HuH-7 (cell line): ENCODE data around the gene TDRD1.

Source experiments
- DNase-seq: peaks from one replicate; pipeline ENCODE4 v3.0.0; 2011; ENCODE audit warnings: low spot score

TDRD1 gene

DNA sequence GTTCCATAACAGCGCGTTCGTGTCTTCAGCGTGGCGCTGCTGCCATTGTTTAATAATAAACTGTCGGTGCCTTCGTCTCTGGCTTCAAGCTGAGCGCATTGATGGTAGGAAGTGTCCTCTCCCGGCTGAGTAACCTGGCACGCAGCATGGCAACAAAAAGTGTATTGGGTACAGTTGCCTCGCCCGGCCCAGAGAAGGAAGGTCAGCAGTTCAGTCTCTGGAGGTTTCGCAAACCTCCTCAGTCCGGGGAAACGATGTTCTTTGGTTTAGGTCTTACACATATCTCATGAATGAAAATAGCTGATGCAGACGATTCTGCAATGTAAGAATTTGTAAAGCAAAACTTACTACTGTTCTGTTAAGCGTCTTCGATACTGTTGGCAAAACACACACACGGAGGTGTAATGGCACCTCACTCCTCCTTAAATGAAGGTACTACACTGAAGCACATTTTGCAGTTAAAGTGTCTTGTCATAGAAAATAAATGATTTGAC is 4.4 kb upstream of the TDRD1 start:
- peak; percentile 20 for DNase-seq

DNA sequence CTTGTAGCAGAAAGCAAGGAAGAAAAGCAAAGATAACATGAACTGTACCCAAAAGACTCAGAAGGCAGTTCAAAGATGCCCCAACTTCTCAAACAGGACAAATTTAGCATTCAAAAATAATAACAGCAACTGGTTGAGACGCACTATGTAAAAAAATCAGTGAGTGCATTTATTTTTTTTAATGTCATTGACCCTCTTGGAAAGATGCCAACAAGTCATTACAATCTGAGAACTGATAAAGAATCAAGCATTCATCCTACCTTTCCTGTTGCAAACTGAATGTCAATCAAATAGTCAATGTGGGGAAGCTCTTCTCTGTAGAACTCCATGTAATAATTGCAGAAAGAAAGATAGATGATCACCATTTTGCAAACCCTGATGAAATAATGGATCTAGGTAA is 3.5 kb upstream of the TDRD1 start:
- no peak for DNase-seq

DNA sequence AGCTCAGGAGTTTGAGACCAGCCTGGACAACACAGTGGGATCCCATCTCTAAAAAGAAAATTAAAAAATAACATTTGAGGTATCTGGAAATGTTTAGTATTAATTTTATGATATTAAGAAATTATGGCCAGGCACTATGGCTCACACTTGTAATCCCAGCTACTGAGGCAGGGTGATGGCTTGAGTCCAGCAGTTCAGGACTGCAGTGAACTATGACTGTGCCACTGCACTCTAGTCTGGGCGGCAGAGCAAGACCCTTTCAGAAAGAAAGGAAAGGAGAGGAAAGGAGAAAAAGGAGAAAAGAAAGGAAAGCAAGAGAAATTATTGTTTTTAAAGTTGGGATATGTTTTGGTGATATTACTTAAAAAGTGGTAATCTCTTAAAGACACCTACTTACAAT is 2.6 kb upstream of the TDRD1 start:
- DNase-seq = no peak

DNA sequence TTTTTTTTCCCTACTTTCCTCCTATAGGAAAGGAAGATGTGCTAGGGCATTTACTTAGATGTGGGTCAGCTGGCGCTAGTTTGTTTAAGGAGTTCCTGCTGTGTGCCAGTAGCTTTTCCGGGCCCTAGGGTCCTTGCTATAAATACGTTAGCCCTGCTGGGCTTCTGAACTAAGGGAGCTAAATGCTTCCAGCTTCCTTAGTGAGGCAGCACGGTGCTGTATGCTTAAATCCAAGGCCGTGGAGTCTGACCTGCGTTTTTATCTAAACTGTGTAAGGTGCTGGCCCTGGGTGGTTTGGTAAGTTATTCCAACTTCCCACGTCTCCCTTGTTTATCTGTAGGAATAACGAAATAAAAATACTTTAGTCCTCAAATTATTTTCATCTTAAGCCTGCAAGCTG is 594 bp downstream of the TDRD1 start:
- DNase-seq = no peak

DNA sequence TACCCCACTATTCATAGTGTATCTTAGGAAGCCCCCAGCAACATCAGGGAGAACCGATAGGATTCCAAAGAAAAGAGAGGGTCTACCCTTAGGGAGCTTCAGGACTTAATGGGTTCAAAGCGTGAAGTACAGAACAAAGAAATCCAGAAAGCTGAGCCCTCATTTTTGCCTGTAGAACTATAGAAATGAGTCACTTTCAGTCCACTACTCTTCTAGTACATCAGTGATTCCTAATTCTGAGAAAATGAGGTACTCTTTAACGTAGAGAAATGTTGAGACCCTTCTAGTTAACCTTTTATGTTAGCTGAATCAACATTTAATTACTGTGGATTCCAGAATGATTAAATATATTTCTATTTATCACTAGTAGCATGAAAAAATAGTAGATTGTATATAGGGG is 1.8 kb downstream of the TDRD1 start:
- DNase-seq = no peak

DNA sequence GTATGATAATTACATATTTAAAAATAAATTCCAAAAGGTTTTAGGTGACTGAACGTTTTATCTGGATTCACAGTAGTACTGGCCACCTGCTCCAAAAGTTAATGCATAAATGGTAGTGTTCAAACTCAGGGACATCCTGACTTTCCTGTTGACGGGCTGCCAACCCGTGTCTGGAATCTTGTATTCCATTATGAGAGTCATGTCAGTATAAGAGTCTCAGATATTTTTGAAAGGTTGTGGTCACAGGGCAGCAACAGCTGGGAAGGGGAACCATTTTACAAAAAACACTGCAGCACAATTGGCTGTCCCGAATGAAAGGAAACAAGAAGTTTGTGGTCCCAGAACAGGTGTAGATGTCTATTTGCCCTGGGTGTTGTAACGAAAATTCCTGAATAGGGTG is 2.8 kb downstream of the TDRD1 start:
- DNase-seq = no peak

DNA sequence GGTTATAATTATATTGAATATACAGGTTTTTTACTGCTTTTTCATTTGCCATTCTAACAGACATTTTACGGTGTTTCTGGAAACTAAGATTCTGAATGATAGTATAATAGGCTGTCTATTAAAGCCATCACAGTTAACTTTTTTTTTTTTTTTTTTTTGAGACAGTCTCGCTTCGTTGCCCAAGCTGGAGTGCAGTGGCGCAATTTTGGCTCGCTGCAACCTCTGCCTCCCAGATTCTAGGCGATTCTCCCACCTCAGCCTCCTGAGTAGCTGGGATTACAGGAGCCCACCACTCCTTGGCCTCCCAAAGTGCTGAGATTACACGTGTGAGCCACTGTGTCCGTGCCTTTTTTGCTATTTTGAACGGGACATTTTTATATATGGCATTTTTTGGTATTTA is 4.4 kb downstream of the TDRD1 start:
- DNase-seq = no peak

DNA sequence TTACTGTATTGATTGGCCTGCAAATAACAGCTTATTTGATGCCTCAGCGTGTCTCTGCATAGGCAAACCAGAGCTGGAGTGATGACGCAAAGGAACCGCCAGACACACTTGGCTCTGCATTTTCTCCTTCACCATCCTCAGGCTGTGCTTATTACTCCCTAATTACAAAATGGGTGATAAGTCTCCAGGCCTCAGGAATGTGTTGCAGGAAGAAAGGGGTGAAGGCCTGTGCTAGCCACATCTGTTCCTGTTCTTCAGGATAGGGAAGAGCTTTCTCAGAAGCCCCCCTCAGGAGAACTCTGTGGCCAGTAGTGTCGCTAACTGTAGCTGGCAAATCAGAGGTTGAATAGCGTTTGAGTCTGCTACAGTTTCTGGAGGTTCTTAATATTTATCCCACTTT is 5.1 kb downstream of the TDRD1 start:
- DNase-seq = no peak

DNA sequence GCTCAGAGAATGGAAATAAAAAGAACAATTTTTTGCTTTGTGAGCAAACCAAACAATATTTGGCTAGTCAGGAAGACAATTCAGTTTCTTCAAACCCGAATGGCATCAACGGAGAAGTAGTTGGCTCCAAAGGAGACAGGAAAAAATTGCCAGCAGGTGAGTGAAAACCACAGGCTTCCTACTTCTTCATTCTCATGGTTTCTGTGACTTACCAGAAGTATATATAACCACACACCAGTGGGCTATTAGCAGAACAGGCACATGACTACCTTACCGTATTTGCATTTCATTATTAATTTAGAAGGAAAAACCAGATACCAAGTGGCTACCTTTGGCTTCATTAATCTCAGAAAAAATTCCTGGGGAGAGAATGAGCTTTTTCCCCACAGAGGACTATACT is 8.8 kb downstream of the TDRD1 start:
- DNase-seq = no peak

DNA sequence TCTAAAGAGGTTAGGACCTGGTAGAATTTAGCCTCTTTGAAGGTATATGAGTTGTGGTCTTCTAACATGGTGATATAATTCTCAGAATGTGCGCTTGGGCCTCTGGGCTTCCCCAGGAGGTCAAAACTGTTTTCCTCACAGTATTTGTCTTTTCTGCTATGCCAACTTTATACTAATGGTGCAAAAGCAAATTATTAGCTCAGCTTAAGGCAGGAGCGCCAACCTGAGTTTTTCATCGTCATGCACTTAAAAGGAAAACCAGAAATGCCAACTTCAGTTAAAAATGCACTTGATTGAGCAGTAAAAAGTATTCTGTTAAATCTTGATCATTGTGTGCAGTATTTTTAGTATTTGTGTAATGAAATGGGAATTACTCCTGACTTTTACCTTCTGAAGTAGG is 9.7 kb downstream of the TDRD1 start:
- DNase-seq = no peak

DNA sequence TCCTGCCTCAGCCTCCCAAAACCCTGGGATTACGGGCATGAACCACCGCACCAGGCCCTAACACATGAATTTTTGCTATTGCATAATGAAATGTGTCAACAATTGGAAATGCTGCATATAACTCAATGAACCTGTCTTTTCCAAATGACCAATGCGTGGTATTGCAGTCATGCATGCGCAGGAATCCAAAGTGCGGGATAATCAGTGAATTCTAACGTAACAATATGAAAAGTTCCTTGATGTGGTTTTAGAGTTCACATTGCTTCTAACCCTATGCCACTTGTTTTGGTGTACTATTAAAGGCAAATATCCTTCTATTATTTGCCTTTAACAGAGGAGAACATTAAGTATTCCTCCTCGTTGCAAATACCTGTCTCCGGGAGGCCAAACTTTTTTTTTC is 10.5 kb downstream of the TDRD1 start:
- DNase-seq = no peak

DNA sequence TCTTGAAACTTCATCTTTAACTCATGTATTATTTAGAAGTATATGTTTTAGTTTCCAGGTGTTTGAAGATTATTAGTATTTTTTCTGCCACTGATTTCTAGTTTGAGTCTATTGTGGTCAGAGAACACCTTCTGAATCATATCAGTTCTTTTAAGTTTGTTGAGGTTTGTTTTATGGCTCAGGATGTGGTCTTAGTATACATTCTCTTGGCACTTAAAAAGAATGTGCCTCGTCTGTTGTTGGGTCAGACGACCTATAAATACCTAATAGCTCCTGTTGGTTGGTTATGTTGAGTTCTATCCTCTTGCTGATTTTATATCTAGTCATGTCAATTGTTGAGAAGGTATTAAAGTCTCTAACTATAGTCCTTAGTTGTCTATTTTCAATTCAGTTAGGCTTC is 15.9 kb downstream of the TDRD1 start:
- DNase-seq = no peak

DNA sequence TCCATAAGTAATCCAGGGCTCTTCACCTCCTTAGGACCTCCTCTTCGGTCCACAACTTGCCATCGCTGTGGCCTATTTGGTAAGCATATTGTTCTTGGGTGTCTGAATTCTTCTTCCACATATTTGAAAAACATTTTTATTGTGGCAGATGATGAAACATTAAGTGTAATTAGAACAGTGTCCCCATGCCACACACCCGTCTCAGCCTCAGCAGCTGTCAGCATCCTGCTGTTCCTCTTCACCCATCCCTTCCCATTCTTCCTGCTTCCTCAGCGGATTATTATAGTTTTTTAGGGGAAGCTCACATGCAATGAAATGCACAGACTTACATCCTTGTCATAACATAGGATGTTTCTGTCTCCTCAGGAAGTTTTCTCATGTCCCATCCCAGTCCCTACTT is 20.1 kb downstream of the TDRD1 start:
- no peak for DNase-seq

DNA sequence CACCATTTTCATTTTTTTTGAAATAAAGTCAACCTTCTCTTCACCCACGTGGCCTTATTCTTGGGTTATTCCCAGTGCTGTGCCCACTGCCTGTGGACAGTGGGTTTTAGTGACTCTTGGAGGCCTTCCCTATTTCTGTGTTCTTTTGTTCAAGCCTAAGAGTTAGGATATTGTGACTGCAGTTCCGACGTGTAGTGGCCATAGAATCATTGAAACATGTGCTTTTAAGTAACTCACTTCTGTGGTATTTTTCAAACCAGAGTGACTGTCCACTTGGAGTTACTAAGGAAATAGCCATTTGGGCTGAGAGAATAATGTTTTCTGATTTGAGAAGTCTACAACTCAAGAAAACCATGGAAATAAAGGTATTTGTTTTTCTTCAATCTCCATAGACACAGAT is 23.7 kb downstream of the TDRD1 start:
- no peak for DNase-seq

DNA sequence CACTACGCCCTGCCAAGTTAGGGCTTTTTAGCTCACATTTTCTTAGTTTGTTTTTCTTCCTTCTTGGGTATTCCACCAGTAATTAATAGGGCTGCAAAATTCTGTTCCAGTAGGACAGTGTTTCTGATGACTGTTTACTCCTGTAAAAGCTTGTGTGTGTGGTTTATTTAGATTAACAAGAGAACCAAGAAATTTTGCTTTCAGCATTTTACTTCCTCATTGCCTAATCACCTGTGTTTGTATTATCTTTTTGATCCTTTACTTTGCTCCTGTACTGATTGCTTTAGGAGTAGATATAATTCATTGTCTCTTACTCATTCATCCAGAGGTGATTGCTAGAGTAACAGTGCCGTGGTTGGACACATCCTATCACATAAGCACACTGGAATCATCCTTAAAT is 27.7 kb downstream of the TDRD1 start:
- DNase-seq = no peak

DNA sequence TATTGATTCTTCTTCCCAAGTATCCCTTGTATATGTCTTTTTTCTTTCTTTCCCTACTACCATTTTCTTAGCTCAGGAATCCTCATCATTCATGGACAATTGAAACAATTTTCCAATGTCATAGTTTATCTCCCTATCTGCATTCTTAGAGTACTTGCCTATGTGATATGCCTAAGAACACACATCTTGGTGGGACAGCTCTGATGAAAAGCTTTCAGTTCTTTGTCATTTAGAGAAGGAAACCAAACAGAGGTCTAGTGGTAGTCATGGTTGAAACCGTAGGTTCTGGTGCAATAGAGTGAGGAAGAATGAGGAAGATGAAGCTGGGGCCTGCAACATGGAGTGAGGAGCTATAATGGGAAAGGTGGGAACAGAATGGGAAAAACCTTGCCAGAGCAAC is 28.2 kb downstream of the TDRD1 start:
- no peak for DNase-seq

DNA sequence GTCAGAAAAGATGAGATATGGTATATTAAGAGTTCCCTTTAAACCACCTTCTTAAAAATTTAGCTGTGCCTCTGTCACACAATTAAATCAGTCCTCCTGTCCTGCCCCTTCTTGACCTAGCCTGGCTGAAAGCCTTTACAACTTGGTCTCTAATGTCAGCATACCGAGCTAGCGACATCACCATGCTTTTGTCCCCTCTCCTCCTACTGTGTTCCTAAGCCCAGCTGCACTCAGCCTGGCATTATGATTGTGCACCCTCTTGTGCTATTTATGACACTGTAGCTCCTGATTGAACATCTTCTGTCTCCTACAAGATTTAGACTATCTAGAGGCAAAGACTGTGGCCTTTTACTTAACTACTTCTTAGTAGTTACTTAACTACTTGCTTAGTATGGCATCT is 29.2 kb downstream of the TDRD1 start:
- DNase-seq = no peak

DNA sequence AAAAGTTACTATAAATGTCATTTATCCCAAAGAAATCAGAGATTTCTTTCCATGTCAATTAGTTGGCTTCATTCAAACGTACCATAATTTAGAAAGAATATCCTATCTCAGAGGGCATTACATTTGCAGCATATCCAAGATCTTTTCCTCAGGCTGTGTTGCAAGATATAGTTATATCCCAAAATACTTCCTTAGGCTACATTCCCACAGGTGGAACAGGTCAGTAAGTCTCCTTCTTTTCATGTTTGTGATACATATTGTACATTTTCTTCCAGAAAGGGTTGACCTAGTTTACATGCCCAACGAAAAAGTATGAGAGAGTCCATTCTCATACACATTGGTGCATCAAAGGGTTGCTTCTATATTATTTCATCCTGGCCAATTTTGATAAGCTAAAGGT is 33.0 kb downstream of the TDRD1 start:
- no peak for DNase-seq

DNA sequence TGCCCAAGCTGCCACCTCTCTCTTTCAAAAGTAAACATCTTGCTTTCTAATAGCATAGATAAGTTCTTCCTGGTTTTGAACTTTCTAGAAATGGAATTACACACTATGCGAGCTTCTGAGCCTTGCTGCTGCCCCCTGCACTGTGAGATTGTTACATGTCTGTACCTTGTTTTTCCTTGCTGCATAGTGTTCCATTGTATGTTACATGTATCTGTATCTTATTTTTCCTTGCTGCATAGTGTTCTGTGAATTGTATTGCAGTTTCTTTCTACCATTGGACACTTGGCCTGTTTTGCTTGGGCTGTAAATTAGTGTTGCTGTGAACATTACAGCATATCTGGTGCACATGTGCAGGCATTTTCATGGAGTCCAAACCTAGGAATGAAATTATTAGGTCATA is 35.9 kb downstream of the TDRD1 start:
- DNase-seq = no peak

DNA sequence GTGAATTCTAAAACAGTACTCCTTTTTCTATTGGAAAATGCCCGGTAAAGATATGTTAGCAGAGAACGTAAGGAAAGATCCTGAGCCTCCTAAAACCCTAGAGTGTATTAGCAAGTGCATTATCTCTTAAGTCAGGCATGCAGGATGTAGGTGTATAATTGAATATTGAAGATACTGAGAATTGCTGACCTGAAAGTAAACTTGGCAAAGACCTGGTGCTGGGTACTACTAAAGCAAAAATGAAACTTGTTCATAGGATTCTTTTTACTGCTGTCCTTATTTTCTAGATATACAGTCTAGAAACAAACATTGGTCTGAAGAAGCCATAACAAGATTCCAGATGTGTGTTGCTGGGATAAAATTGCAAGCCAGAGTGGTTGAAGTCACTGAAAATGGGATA is 41.1 kb downstream of the TDRD1 start:
- DNase-seq = no peak

DNA sequence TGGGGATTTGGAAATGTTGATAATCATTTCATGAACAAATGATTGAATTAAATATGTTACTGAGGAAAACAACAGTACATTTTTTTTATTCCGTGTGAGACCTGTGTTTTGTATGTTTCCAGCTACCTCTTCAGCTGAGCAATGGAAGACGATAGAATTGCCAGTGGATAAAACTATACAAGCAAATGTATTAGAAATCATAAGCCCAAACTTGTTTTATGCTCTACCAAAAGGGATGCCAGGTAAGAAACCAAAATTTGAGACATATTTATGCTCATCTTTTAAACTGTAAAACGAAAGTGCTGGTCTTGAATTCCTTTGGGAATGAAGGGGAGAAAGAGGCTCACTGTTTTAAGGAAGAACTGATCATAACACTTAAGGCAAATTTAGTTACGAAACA is 42.1 kb downstream of the TDRD1 start:
- no peak for DNase-seq

DNA sequence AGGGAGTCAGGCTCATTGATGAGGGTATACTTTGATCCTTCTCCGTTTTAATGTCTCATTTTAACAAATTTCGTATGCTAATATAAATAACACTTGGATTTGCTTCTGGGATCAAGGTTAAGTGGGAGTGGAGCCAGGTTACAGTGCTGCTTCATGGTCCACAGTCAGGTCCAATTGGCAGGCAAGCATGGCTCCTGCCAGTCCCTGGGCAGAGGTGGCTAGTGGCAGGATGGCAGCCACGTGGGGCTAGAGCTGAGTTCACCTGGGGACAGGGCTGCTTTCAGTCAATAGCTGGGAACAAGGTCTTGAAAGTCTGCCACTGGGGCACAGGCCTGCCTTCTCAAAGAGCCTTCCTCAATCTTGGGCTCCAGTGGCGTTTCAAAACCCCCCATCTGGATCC is 43.9 kb downstream of the TDRD1 start:
- no peak for DNase-seq

DNA sequence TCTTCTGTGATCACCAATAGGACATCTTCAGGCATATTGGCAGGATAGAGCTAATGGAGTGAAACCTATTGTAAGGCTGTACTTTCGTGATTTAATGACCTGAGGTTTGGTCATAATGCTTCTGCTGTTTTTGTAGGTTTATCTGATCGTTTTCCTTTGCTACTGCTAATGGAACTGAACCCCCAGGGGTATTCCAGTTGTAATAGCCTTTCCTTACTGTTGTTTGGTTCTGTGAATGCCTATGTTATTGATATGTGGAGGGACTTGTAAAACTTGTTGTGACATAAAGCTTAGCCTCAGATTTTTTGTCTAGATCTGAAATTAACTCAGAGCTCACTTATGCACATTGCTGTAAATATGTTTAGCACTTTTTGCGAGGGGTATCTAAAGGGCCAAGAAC is 49.0 kb downstream of the TDRD1 start:
- no peak for DNase-seq

DNA sequence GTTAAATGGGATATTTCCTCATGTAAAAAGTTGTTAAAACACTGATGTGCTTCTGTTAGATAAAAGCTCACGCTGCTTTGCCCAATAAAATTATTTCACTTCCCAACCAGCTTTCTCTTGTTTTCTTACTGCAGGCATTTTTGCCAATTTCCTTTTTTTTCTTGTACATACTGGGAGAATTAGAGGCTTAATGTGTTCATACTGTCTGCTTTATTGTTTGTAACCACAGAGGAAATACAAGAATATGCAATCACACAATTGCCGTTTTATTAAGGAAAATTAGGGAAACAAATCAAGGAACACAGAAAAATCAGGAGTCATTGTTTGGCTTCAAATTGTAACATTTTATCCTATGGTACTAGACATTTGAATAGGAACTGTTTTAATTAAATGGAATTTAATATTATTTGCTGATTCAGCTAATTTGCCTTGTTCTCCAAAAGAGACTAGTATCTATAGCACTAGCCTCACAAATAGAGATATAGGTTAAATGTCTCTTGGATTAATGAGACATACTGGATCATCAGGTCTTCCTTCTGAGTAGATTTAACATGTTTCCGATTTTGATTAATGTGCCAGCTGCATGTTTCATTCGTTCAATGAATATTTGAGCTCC is 53.5 kb downstream of the TDRD1 start:
- no peak for DNase-seq

DNA sequence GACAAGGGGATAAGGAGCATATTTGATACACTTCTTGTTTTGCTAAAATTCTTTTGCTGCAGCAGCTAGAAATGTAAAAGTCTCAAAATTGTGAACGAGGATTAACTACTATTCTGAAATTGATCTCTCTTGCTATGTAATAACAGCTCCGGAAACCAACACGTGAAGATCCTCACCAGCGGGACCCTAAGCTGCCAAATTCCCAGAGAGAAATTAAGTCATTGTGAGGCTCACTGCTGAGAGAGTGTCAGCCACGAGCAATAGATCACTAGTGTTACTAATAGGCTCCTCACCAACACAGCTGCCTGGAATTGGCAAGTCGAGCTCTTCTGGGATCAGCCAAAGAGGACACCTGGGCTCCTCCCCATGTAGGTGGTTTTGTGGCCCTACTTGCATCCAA is 54.3 kb downstream of the TDRD1 start:
- no peak for DNase-seq
